Cerebellar cortex (tissue), 1 donor: ENCODE results near the gene SGTA.
"Not testable (repeated sequence)": the region's sequence is repeated elsewhere in the genome, so short reads cannot be mapped to it uniquely, and the experiment has no call there.

ENCODE experiments used
- DNase-seq: peaks from one replicate; pipeline ENCODE4 v3.0.0-alpha.2; 2015; ENCODE audit warnings: low spot score

The SGTA gene

GRCh38 chr19:2713170-2713569 lies 69.9 kb downstream of the SGTA start:
- DNase-seq = not testable (repeated sequence)

- no peak for DNase-seq
Measured at GRCh38 chr19:2711875-2712205, 71.2 kb downstream of the SGTA start.

- DNase-seq = no peak
Measured at GRCh38 chr19:2711172-2711874, 71.8 kb downstream of the SGTA start.

GRCh38 chr19:2706251-2706650 lies 76.8 kb downstream of the SGTA start:
- DNase-seq = no peak
